Suprapubic skin (tissue), 4 donors: ENCODE data around the gene TACC3. TPM values are rescaled to one million over a fixed set of nuclear protein-coding genes. Genes with fewer than 3 reads are reported as not detected.

Source experiments
- DNase-seq, 2 donors: peaks; one replicate each; pipeline ENCODE4 v3.0.0-alpha.2; 2019; ENCODE audit warnings: low spot score in 2 of 2
- H3K27ac ChIP-seq: fragments of 200-600 bp; sonication (generic); one replicate; pipeline ENCODE4 v1.5.1; 2019
- H3K27me3 ChIP-seq: fragments of 200-600 bp; sonication (generic); one replicate; pipeline ENCODE4 v1.5.1; 2019
- H3K36me3 ChIP-seq: fragments of 200-600 bp; sonication (generic); one replicate; pipeline ENCODE4 v1.5.1; 2019
- H3K4me1 ChIP-seq: fragments of 200-600 bp; sonication (generic); one replicate; pipeline ENCODE4 v1.5.1; 2019
- H3K4me3 ChIP-seq: fragments of 200-600 bp; sonication (generic); one replicate; pipeline ENCODE4 v1.5.1; 2019; ENCODE audit warnings: mild to moderate bottlenecking
- H3K9me3 ChIP-seq: fragments of 200-600 bp; sonication (generic); one replicate; pipeline ENCODE4 v1.5.1; 2019
- CTCF ChIP-seq, 2 donors: fragments of 200-600 bp in 1 of 2; fragments of 450-650 bp in 1 of 2; sonication (generic) in 1 of 2; IDR thresholded peaks; one replicate each; pipeline ENCODE4 v1.5.1; 2016 to 2019; ENCODE audit warnings: antibody characterized with exemption in 2 of 2, mild to moderate bottlenecking in 1 of 2, moderate library complexity in 1 of 2
- EP300 ChIP-seq: sonication (generic); formaldehyde crosslinking; IDR thresholded peaks from one replicate; pipeline ENCODE4 v1.6.1; 2017; ENCODE audit warnings: antibody characterized with exemption
- POLR2A ChIP-seq, 2 donors: fragments of 450-650 bp; IDR thresholded peaks; one replicate each; pipeline ENCODE4 v1.6.1; 2017; ENCODE audit warnings: antibody characterized with exemption in 2 of 2, mild to moderate bottlenecking in 2 of 2, moderate library complexity in 2 of 2
- POLR2AphosphoS5 ChIP-seq, 3 donors: sonication (generic); formaldehyde crosslinking; IDR thresholded peaks; one replicate each; pipeline ENCODE4 v1.6.1; 2017; ENCODE audit warnings: antibody characterized with exemption in 3 of 3
- WGBS: methylation state at CpG from one replicate; pipeline ENCODE4 v1.1.5; 2018; 5-methylcytosine and 5-hydroxymethylcytosine counted together
- total RNA-seq, 4 donors: library from RNA; depleted of rRNA; stranded (reverse); fragments of >200 nt; gene quantifications; one replicate each; pipeline ENCODE4 v1.1.0, GENCODE V29; 2016

Gene TACC3
- total RNA-seq, 4 donors from 2014 or later = 7.2 to 11.7 (median 8.8) TPM

DNA sequence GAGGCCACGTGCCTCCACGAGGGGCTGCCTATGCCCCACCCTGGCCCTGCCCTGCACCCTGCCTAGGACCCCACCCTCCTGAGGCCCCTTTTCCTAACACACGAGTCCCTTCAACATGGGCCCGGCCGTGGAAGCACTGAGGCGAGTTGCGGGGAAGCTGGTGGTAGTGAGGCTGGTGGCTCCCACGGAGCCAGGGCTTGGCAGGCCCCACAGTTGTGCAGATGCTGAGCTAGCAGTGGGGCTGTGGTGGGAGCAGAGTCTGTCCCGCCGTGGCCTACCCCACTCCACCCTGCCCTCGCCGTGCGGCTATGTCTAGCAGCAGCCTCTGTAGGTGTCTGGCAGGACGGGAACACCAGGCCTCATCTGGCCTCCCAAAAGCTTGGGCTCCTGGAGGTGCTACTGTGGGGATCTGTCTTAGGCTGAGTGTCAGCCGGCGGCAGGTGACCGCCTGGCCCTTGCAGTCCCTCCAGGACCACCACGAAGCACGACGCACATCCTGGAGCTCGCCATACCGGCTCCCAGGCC, 18.8 kb downstream of the TACC3 start:
- Histone ChIP-seq H3K4me1 (no peaks in the 10 kb centered on the region), H3K36me3 (peaks cover 59% of the 10 kb centered on the region), H3K27ac (no peak overlapping the region), H3K9me3 (peaks cover 9% of the 10 kb centered on the region), H3K4me3 (no peak overlapping the region), H3K27me3 (no peaks in the 10 kb centered on the region)
- 94% methylated on average over 12 of the region's 22 CpGs for WGBS
- TF ChIP-seq CTCF (IDR thresholded peaks at IDR 0.05) (no peak), EP300 (no peak), POLR2A (IDR thresholded peaks at IDR 0.05) (no peak), POLR2AphosphoS5 (IDR thresholded peaks at IDR 0.05) (no peak)
- DNase-seq = no peak

DNA sequence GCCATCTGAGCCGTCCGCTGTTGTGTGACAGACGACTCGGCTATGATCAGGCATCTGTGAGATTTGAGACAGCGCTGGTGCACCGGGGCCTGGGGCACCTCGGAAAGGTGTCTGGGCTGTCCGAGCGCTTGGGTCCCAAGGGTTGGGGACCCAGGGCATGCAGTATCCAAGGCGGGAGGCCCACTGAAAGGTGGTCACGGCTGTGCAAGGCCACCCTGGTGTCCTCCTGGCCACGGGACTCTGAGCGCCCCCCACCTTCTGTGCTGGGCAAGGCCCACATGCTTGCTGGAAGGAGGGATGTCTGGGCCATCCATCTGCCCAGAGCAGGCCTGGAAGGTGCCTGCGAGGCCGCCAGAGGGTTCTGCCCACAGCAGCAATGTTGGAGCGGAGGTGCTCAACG, 19.9 kb downstream of the TACC3 start:
- Histone ChIP-seq H3K9me3 (peaks cover 9% of the 10 kb centered on the region), H3K36me3 (peaks cover 49% of the 10 kb centered on the region), H3K4me1 (no peaks in the 10 kb centered on the region), H3K4me3 (no peak overlapping the region), H3K27me3 (no peaks in the 10 kb centered on the region), H3K27ac (no peak overlapping the region)
- TF ChIP-seq CTCF (IDR thresholded peaks at IDR 0.05) = no peak
- no peak for TF ChIP-seq POLR2AphosphoS5 (IDR thresholded peaks at IDR 0.05)
- TF ChIP-seq EP300 = no peak
- TF ChIP-seq POLR2A (IDR thresholded peaks at IDR 0.05) = no peak
- DNase-seq = no peak
- WGBS = 100% methylated on average over 3 of the region's 17 CpGs

DNA sequence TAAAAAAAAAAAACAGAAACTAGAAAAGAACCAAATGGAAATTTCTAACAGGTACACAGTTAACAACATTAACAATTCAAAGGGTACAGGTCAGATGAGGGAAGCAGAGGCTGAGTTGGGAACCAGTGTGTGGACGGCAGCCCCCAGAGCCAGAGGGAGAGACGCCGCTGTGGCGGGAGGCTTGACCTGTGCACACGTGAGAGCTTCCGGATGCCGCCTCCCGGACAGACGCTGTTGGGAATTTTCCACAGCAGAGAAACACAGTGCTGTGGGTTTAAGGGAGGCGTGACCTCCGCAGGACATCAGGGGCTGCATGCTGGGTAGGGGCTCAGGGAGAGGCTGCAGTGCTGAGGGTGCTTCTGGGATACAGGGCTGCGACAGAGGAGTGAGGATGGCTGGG, 22.2 kb downstream of the TACC3 start:
- peaks cover 33% of the 10 kb centered on the region for H3K36me3 ChIP-seq
- 77% methylated on average over 12 of the region's 12 CpGs for WGBS

GRCh38 chr4:1743975-1744374, 22.7 kb downstream of the TACC3 start:
- TF ChIP-seq EP300 (no peak), CTCF (IDR thresholded peaks at IDR 0.05) (no peak), POLR2AphosphoS5 (IDR thresholded peaks at IDR 0.05) (no peak), POLR2A (IDR thresholded peaks at IDR 0.05) (no peak)
- Histone ChIP-seq H3K36me3 (peaks cover 33% of the 10 kb centered on the region), H3K4me1 (peaks cover 7% of the 10 kb centered on the region), H3K27ac (no peak overlapping the region), H3K9me3 (no peaks in the 10 kb centered on the region), H3K27me3 (no peaks in the 10 kb centered on the region), H3K4me3 (no peak overlapping the region)
- 80% methylated on average over 2 of the region's 6 CpGs for WGBS
- DNase-seq = no peak

More for the DNA sequence above, 22.2 kb downstream of the TACC3 start:
- no peak overlapping the region for H3K27ac ChIP-seq
- TF ChIP-seq POLR2A (IDR thresholded peaks at IDR 0.05) = no peak
- TF ChIP-seq EP300 = no peak
- TF ChIP-seq CTCF (IDR thresholded peaks at IDR 0.05) = no peak
- TF ChIP-seq POLR2AphosphoS5 (IDR thresholded peaks at IDR 0.05) = no peak
- no peak overlapping the region for H3K4me3 ChIP-seq
- no peak for DNase-seq
- H3K4me1 ChIP-seq = peaks cover 4% of the 10 kb centered on the region
- H3K27me3 ChIP-seq = no peaks in the 10 kb centered on the region
- no peaks in the 10 kb centered on the region for H3K9me3 ChIP-seq

- Histone ChIP-seq H3K36me3 (peaks cover 27% of the 10 kb centered on the region), H3K27me3 (no peaks in the 10 kb centered on the region), H3K4me3 (no peak overlapping the region), H3K4me1 (peaks cover 7% of the 10 kb centered on the region), H3K27ac (no peak overlapping the region), H3K9me3 (no peaks in the 10 kb centered on the region)
- 60% methylated on average over 6 of the region's 14 CpGs for WGBS
- TF ChIP-seq CTCF (IDR thresholded peaks at IDR 0.05) (no peak), EP300 (no peak), POLR2A (IDR thresholded peaks at IDR 0.05) (no peak), POLR2AphosphoS5 (IDR thresholded peaks at IDR 0.05) (no peak)
- DNase-seq = no peak
Observed at GRCh38 chr4:1744552-1744951, 23.2 kb downstream of the TACC3 start.
